Glomerular endothelial cell (primary cell): Measurements from ENCODE around the gene MICAL2. TPM values are rescaled to one million over a fixed set of nuclear protein-coding genes. Genes with fewer than 3 reads are reported as not detected.

Source experiments
- DNase-seq: peaks from one replicate; pipeline ENCODE4 v3.0.0-alpha.2; 2011; ENCODE audit warnings: low read depth, low spot score; ENCODE audit errors: extremely low read depth
- total RNA-seq: library from RNA; depleted of rRNA; stranded (reverse); fragments of >200 nt; gene quantifications from 2 replicates; pipeline ENCODE4 v1.2.3, GENCODE V29; 2015

MICAL2 gene
- total RNA-seq, 1 donor from 2014 or later: 252 TPM

DNA sequence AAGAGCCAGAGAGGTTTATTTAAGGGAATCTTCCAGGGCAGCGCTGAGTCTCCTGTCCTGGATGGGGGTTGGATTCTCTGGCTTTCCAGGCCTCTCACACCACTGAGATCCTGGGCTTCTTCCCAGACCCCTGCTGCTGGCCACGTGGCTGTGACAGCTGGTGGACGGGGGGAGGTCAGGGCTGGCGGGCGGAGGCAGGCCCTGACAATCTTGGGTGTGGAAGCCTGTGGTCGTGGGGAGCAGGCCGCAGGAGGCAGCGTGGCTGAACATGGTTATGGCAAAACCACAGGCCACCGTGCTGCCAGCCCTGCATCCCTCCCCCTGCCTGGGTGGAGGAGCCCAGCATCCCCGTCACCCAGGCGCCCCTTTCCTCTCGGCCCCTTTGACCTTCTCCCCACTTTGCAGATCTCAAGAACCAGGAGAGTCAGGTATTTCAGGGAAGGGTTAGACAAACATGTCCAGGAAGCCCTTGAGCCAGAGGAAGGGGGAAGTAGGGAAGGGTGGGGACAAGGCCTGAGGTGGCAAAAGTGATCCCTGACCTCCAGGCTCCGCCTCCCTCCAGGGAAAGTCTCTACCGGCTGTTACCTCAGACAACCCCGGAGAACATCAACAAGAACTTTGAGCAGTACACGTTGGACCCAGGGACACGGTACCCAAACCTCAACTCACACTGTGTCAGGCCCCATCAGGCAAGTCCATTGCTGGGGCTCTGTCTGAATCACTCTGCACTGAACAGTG, 111.8 kb downstream of the MICAL2 start:
- no peak for DNase-seq

DNA sequence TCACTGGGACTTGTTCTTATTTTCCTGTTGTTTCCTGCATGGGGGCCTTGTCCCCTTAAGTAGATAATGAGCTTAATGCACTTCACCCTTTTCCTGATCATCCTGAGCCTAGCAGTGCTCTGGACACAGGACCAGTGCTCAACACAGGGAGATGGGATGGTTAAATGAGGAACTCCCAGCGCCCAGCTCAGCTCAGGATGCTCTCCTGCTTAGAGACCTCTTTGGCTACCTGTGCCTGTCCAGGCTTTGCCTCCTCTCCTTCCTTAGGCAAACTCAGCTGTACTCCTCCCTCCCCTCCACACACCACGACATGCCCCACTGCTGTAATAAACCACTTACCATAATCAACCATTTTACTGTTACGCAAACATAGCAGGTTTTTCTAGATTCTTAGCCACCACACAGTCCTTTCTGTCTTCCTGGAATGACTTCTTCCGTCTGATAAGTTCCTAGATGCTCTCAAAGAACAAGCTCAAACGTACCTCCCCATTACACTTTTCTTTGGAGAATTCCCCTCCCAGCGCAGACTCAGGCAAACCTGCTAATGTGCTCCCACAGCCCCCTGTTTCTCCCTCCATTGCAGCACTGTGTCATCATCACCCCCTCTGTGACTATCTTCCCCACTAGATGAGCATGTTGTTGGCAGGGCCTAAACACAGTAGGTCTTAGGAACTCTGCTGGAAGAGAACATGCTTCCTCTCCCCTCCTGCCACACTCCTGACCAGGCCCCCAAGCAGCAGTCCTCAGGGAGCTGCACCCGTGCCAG, 113.6 kb downstream of the MICAL2 start:
- no peak for DNase-seq

DNA sequence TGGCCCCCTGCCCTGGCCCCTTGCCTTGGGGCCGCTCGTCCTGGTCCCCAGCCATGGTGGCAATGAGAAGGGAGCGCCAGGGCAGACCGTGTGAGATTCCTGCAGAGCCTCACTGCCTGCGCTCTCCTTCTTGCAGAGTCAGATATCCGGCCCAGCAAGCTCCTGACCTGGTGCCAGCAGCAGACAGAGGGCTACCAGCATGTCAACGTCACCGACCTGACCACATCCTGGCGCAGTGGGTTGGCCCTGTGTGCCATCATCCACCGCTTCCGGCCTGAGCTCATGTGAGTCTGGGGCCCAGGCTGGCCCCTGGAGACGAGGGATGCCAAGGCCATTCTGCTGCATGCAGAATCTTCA, 114.1 kb downstream of the MICAL2 start:
- no peak for DNase-seq

DNA sequence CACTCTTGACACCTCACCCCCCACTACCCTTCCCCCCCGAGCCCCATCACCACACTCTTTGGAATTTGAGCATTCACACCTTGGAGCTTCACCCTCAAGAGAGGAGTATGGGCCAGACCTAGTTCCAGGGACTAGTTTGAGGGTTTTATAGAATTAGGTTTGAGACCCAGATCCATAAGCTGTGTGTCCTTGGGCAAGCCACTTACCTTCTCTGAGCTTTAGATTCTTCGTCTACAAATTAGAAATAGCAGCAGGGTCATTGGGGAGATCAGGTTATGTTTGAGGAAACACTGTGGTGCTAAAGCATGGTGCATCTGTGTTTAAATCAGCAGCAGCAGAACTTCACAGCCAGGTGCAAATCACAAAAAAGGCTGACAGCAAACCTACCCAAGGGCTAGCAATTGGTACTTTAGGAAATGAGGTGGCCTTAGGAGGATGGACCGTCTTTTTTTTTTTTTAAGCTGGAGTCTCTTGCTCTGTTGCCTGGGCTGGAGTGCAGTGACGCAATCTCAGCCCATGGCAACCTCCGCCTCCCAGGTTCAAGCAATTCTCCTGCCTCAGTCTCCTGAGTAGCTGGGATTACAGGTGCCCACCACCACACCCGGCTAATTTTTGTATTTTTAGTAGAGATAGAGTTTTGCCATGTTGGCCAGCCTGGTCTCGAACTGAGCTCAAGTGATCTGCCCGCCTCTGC, 114.8 kb downstream of the MICAL2 start:
- no peak for DNase-seq

DNA sequence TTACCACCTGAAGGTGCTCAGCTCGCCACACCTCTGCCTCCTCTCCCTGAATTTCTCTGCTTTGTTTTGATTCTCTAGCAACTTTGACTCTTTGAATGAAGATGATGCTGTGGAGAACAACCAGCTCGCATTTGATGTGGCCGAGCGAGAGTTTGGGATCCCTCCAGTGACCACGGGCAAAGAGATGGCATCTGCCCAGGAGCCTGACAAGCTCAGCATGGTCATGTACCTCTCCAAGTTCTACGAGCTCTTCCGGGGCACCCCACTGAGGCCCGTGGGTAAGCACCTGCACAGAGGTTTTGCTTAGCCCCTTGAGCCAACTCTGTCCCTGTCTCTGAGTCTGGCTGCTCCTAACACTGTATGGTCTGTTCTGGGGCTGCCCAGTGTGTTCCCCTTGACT, 115.7 kb downstream of the MICAL2 start:
- DNase-seq: no peak

DNA sequence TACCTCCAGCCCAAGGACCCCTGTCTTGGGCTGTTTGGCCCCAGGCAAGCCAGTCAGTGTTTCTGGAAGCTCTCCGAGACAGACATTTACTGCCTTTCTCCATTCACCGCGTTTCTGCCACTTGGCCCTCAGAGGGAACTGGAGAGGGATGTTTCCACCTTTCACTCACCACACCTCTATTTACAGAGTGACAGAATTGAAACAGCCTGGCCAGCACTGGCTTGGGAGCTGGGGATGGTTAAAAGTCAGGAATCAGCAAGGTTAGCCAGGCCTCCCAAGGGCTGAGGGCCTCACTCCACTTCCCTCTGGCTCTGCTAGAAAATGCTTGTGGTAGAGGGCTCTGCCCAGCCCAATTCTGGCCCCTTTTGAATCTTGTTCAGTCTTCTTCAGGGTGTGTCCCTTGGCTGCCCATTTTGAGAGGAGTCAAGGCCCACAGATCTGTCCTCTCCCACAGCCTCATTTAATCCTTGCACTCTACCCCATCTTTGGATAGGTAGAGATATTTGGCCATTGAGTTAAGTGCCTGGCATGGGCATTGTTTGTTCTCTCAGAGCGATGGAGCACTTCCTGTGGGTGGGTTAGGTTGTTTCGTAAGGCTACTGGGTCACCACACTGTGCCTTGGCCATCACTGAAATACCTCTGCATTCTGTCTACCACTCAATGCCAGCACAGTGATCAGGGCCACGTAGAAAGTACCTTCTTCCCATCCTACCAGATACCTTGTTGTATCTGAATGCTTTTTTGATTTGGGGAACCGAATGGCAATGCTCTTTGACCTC, 119.2 kb downstream of the MICAL2 start:
- DNase-seq: no peak

DNA sequence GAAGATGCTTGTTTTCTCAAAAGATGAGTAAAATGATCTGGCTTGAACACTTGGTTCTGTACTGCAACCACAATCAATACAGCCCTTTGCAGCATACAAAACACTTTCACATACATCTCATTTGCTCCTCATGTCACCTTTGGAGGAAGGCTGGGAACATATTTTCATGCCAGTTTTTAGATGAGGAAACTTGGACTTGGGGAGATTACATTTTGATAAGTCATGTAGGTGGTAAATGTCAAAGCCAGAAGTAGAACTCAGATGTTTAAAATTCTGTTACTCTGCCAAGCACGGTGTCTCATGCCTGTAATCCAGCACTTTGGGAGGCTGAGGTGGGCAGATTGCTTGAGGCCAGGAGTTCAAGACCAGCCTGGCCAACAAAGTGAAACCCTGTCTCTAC, 121.8 kb downstream of the MICAL2 start:
- DNase-seq: no peak

DNA sequence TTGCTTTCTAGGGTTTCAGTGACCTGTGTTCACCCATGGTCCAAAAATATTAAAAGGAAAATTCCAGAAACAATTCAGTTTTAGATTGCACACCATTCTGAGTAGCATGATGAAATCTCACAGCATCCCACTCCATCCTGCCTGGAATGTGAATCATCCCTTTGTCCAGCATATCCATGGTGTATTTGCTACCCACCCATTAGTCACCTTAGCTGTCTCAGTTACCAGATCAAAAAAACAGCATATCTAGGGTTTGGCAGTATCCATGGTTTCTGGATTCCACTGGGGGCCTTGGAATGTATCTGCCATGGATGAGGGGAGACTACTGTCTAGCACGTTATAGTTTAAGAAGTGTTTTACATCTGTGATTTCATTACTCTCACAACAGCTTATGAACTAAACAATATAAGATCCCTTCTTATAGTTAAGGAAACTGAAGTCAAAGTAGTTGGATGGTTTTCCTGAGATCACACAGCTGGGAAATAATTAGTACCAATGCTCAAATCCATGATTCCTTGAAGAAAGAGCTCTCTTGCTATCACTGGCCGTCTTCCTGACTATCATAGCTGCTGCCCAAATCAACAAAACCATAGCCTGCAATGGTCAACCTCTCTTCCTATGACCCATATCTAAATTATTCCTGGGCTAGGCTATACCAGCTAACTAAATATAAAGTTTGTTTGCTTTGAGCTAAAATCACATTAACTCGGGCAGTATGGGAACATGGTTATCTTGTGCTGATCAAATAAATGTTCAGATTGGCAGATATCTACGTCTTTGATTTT, 122.6 kb downstream of the MICAL2 start:
- no peak for DNase-seq

DNA sequence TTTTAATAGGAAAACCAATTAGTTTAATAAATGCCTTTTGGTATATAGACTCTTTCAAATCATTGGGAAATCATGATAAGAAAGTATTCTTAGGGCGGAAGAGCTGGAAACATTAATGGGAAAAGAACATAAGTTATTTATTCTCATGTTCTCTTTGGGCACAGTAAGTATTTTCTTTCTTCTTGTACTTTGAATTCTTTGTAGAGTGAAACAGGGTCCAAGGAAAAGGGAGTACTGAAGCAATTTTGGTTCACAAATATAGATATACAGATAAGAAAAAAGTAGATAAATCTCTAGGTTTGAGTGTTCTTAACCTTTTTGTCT, 123.2 kb downstream of the MICAL2 start:
- DNase-seq: no peak

DNA sequence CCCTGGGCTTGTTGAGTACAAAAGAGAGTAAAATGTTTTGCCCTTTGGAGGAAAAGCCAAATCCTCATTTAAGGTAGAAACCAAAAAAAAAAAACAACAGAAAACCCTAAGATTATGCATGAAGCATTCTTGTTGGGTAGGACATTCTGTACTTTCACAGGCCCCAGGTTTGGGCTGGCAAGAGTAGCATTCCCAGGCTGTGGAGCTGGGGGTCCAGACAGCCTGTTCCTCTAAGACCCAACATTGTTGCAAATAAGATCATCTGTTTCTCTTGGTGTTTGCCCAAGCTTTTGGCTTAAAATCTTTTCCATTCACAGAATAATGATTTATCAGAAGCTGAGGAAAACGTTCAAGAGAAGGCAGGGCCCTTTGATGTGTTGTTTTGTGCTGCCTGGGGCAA, 123.8 kb downstream of the MICAL2 start:
- no peak for DNase-seq

DNA sequence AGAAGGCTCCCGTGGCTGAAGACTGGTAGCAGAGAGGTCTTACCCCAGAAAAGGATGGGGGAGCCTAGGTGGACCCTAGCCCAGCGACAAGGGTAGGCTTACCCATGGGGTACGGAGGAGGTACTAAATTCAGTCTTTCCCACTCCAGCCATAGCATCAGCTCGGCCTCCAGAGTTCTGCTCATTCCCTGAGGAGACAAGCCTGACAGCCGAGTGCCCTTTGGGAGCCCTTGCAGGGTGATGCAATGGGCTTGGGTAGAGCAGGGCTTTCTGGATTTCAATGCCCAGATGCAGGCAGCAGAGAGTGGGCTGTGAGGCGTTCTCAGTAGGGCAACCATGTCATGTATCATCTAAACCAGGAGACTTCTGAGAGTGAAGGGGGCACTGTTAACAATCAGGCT, 124.7 kb downstream of the MICAL2 start:
- DNase-seq: no peak

DNA sequence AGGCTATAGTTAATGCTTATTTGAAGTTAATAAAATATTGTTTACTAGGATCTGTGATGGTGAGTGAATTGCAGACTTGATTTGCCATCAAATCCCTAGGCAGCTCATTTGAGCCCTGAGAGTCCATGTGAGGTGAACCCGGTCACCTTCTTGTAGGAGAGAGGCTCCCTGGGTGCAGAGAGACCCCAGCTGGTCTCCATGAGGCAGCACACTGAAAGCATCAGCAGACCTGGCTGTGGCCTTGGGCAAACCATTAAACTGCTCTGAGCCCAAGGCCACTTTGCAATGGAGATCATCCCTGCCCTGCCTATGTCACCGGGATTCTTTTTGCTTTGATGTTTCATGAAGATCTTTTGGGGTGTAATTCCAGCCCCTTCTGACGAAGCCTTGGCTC, 125.2 kb downstream of the MICAL2 start:
- DNase-seq: no peak

DNA sequence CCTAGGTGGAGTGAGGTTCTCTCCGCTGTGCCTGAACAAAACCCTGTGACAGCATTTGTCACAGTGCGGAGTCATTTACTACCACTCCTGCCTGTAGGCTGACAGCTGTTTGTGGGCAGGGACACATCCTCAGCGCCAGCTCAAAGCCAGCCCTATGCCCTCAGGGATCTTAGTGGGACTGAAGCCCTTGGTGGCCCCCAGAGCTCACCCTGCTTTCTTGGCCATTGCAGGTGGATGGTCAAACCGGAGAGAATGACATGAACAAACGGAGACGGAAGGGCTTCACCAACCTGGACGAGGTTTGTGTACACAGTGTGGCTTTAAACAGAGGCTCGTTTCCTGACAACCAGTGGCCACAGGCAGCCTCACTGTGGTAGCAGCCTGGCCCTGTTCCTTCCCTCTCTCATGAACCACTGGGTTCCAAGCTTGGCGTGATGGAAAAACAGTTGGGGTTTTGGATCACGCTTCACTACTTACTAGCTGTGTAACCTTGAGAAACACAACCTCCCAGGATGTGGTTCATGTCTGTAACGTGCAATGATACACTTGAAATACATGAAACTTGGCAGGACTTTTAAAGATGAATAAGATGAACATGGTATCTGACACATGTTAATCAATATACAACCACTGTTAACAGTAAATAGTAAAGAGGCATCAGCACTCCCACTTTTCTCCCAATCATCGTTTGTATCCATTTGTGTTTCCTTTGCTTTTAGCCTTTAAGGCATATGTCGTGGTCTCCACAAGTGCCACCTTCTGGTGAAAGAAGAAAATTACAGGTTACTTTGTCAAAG, 125.8 kb downstream of the MICAL2 start:
- DNase-seq: no peak

DNA sequence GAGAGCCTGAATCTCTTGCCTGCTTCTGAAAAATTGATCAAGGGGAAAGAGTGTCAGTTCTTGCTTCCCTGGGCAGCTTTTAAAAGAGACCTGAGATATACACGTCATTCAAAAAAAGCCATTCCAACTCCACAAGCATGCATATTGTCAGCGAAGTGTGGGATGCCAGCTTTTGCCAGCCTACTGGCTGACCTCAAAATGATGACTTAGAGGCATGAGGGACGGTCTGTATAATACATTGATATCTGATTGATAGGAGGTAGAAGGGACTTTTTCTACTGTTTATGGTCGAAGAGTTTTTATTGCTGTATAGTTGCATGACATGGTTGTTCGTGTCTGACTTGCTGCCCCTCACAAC, 126.3 kb downstream of the MICAL2 start:
- DNase-seq: no peak

DNA sequence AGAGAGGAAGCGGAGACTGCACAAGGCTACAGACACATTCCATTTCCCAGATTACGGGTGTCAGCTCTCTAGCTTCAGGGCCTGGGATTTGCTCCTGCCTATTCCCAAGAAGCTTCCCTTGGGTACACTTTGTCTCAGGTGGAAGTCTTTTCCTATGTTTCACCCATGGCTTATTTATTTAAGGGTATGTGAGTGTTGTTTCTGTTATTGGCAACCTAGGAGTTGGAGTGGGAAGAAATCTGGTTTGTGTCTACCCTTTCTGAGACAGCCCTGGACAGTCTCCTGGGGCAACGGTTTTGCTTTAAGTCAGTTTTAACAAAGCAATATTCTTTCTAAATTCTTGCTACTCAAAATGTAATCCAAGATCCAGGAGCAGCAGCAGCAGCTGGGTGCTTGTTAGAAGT, 127.0 kb downstream of the MICAL2 start:
- DNase-seq: no peak

DNA sequence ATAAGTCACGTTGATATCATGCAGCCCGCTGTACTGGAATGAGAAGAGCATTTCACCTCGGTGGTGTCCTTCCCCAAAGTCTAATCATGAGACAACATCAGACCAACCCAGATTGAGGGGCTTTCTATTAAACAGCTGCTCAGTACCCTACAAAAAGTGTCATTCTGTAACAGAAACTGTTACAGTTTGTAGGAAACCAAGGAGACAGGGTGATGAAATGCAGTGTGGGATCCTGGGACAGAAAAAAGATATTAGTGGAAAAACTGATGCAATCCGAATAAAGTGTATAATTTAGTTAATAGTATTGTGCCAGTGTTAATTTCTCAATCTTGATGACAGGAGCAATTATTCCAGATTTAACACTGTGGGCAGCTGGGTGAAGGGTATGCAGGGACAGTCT, 128.0 kb downstream of the MICAL2 start:
- no peak for DNase-seq

DNA sequence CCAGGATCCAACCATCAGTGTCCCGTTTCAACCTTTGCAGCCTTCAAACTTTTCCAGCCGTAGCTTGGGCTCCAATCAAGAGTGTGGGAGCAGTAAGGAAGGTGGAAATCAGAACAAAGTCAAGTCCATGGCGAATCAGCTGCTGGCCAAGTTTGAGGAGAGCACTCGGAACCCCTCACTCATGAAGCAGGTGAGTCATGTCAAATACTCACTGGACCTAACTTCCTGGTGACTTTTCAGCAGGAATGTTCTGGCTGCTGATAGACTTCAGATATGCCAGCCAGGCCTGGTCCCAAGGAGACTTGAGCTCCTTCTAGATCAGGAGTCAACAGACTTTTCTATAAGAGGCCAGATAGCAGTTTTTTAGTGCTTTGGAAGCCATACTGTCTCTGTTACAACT, 129.0 kb downstream of the MICAL2 start:
- no peak for DNase-seq

DNA sequence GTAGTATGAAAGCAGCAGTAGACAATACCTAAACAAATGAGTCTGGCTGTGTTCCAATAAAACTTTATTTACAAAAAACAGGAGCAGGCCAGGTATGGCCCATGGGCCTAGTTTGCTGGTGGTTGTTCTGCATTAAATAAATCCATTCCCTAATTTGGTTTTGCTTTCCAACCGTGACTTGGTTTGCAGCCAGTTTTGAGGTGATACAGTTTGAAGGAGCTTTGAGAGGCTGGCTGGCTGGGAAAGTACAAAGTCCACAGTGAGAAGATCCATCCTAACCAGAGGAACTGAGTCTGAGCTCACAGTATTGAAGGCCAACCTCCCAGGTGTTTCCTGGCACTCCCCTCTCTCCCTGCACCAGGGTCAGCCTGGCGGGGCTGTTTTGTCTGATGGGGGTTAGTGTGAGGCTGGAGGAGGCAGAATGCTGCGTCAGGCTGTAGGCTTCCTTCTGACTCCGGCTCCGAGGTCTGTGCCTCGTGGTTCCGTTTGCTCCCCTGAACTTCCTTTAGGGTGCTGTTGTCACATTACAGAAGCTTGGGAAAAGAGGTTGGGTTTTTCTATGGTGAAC, 129.5 kb downstream of the MICAL2 start:
- DNase-seq: no peak

DNA sequence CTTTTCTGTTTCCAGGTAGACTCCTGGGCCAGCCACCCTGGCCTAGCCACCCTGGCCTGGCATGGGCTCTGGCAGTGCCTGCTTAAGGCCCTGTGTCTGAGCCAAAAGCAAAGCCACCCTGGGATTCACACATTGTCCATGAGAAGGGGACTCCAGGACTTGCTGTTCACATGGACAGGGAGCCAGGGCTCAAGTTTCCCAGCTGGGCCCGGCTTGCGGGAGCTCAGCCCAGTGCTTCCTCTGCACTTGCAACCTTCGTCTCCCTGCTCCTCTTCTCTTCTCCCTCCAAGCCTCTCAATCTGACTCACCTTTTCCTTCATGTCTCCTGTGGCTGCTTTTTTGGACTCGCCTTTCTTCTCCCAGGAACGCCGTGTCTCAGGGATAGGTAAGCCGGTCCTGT, 130.3 kb downstream of the MICAL2 start:
- DNase-seq: no peak

DNA sequence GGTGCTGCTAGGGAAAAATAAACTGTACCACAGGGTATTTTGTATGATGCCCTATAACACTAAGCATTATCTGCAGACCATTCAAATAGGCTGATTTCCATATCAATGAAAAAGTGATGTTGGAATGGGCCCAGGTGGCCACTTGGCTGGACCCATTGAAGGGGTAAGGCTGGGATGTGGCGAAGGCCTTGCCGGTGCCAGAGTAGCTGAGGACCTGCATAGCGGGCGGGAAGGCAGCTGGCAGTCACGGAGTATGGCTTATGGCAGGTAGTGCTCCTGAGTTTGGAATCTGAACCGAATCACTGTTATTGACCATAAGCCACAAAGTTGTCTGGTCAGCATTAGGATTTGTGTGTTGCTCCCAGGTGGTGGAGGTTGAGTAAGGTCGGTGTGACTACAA, 131.0 kb downstream of the MICAL2 start:
- no peak for DNase-seq
